Measurements from ENCODE around the gene LIPE.

GRCh38 chr19:42402376-42403116, 24.6 kb downstream of the LIPE start:
- TF ChIP-seq CTCF (IDR thresholded peaks at IDR 0.05) (no peak), POLR2A (IDR thresholded peaks at IDR 0.05) (no peak)

Measured in thyroid gland (tissue), 4 donors.